Transverse colon (tissue), 4 donors: ENCODE results near the gene PRELID3B. TPM values are rescaled to one million over a fixed set of nuclear protein-coding genes. Genes with fewer than 3 reads are reported as not detected.

ENCODE experiments used
- DNase-seq: peaks from one replicate; pipeline ENCODE4 v3.0.0-alpha.2; 2019
- H3K27ac ChIP-seq, 4 donors: fragments of 200-600 bp; sonication (generic); 2 replicates each; pipeline ENCODE4 v1.5.1; 2016 to 2018; ENCODE audit warnings: inconsistent platforms in 4 of 4
- H3K27me3 ChIP-seq: fragments of 200-600 bp; sonication (generic); 2 replicates; pipeline ENCODE4 v1.5.1; 2017; ENCODE audit warnings: inconsistent platforms
- H3K36me3 ChIP-seq, 4 donors: fragments of 200-600 bp; sonication (generic); 2 replicates each; pipeline ENCODE4 v1.5.1; 2017 to 2019; ENCODE audit warnings: inconsistent platforms in 4 of 4
- H3K4me1 ChIP-seq, 4 donors: fragments of 200-600 bp; sonication (generic); 2 replicates each; pipeline ENCODE4 v1.5.1; 2017 to 2020; ENCODE audit warnings: inconsistent platforms in 4 of 4
- H3K4me3 ChIP-seq, 4 donors: fragments of 200-600 bp; sonication (generic); 1 replicate in 1 of 4; 2 replicates in 3 of 4; pipeline versions ENCODE4 v1.5.1 to v1.6.1; 2017 to 2019; ENCODE audit warnings: inconsistent platforms in 4 of 4
- H3K9me3 ChIP-seq, 2 donors: fragments of 200-600 bp; sonication (generic); 2 replicates each; pipeline ENCODE4 v1.5.1; 2017 to 2019; ENCODE audit warnings: inconsistent platforms in 2 of 2
- EP300 ChIP-seq: sonication (generic); formaldehyde crosslinking; IDR thresholded peaks from one replicate; pipeline ENCODE4 v1.6.1; 2017; ENCODE audit warnings: antibody characterized with exemption, low read depth
- POLR2A ChIP-seq: fragments of 450-650 bp; IDR thresholded peaks from one replicate; pipeline ENCODE4 v1.6.1; 2016; ENCODE audit warnings: antibody characterized with exemption, mild to moderate bottlenecking, moderate library complexity
- POLR2AphosphoS5 ChIP-seq, 3 donors: sonication (generic); formaldehyde crosslinking; IDR thresholded peaks; one replicate each; pipeline ENCODE4 v1.6.1; 2016; ENCODE audit warnings: antibody characterized with exemption in 3 of 3
- WGBS, 2 donors: methylation state at CpG; one replicate each; pipeline ENCODE4 v1.1.5; 2018; ENCODE audit warnings: low coverage in 1 of 2; 5-methylcytosine and 5-hydroxymethylcytosine counted together
- in situ Hi-C, 4 donors: fragments of 200-750 bp; cut with MboI; loops; one replicate each; pipeline versions ENCODE4 v1.15.0 to v1.15.1; 2017; ENCODE audit warnings: low sequenced_read_pairs in 3 of 4, low pct_ligation_motif_present in 1 of 4, low pct_unique_long_range_greater_than_20kb in 1 of 4
- intact Hi-C: fragments of 100-400 bp; cut with DNase I; formaldehyde crosslinking; loops from one replicate; pipeline ENCODE4 v1.15.1; 2023; ENCODE audit warnings: low total_unique reads
- total RNA-seq, 4 donors: library from RNA; depleted of rRNA; stranded (reverse); fragments of >200 nt; gene quantifications; one replicate each; pipeline ENCODE4 v1.1.0, GENCODE V29; 2016
- TF ChIP-seq, protein P1 (sequence below), 5 experiments: fragments of 200-600 bp in 3 of 5; fragments of 450-650 bp in 2 of 5; sonication (generic) in 3 of 5; IDR thresholded peaks; 1 replicate in 2 of 5; 2 replicates in 3 of 5; pipeline ENCODE4 v1.5.1; 2016 to 2017; ENCODE audit warnings: antibody characterized with exemption in 5 of 5, inconsistent platforms in 3 of 5, mild to moderate bottlenecking in 2 of 5, moderate library complexity in 1 of 5

PRELID3B gene
- total RNA-seq, 4 donors from 2014 or later, result 25.3 to 119 (median 67.8) TPM

DNA sequence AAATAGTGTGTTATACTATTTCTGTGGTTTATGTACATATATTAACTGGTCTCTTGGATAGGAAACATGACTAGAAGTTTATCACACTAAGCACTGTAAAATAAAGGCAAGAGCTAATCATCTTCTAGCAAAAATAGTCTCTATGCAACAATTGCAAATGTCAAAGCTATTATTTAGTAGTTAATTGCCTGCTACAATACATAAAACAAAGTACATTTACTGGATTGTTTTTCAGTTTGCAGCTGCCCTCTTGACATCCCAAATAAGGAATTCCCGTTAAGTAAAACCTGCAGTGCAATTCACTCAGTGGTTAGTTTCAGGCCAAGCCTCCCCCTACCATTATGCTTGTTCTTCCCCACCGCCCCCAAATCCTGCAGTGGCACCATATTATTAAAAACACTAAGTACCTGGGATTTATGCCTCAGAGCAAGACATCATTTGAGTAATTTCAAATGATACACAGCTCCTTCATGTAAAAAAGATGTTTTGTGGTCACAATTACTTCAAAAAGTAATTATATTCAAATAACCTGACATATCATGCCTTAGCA is 8.9 kb downstream of the PRELID3B start:
- peak overlapping the region in 1 of 4 donors; percentile 90 for H3K27ac ChIP-seq
- H3K9me3 ChIP-seq, result no peaks in the 10 kb centered on the region
- intact Hi-C loops, result loop anchor here (5.0 kb wide), 1 partner anchor 141 kb away; no protein-coding TSS in a partner anchor
- H3K4me3 ChIP-seq, result no peak overlapping the region
- H3K4me1 ChIP-seq, result peaks cover 20 to 47% (median 38%) of the 10 kb centered on the region in 4 donors
- in situ Hi-C loops, result loop anchor here in 1 of 4 donors (25.0 kb wide), 1 partner anchor 371 kb away; the partner anchor contains the start of gene STX16
- DNase-seq, result no peak
- peaks cover 0 to 34% (median 17%) of the 10 kb centered on the region in 4 donors for H3K36me3 ChIP-seq
- WGBS, 2 donors, result 77 to 83% methylated on average over 2 of the region's 2 CpGs
- TF ChIP-seq POLR2AphosphoS5 (IDR thresholded peaks at IDR 0.05) (no peak), POLR2A (no peak), EP300 (no peak)
- TF ChIP-seq, protein P1, sequence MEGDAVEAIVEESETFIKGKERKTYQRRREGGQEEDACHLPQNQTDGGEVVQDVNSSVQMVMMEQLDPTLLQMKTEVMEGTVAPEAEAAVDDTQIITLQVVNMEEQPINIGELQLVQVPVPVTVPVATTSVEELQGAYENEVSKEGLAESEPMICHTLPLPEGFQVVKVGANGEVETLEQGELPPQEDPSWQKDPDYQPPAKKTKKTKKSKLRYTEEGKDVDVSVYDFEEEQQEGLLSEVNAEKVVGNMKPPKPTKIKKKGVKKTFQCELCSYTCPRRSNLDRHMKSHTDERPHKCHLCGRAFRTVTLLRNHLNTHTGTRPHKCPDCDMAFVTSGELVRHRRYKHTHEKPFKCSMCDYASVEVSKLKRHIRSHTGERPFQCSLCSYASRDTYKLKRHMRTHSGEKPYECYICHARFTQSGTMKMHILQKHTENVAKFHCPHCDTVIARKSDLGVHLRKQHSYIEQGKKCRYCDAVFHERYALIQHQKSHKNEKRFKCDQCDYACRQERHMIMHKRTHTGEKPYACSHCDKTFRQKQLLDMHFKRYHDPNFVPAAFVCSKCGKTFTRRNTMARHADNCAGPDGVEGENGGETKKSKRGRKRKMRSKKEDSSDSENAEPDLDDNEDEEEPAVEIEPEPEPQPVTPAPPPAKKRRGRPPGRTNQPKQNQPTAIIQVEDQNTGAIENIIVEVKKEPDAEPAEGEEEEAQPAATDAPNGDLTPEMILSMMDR (IDR thresholded peaks at IDR 0.05), result no peak
- H3K27me3 ChIP-seq, result no peaks in the 10 kb centered on the region

DNA sequence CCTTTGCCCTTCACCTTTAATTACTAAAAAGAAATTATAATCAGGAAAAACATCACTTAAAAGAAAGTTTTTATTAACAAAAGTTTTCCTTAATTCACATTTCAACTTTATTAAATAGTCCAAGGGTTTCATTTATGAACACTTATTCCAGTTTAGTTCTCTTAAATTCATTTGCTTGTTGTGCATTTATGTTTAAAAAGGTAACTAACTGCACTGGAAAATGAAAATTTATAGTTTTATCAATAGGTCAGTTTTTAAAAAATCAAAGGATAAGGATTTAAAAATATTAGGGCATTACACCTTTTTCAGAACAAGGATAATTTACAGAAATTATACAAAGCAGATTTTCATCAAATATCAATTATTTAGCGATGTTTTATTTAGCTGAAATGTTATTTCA is 9.5 kb downstream of the PRELID3B start:
- Histone ChIP-seq H3K9me3 (no peaks in the 10 kb centered on the region), H3K4me1 (peaks cover 23 to 48% (median 43%) of the 10 kb centered on the region in 4 donors), H3K27me3 (no peaks in the 10 kb centered on the region), H3K27ac (peak overlapping the region; percentile 90 to 98 (median 96)), H3K4me3 (peak overlapping the region in 3 of 4 donors; percentile 68 to 90 (median 70)), H3K36me3 (peaks cover 0 to 36% (median 18%) of the 10 kb centered on the region in 4 donors)
- 98 to 100% methylated on average over 1 of the region's 1 CpG for WGBS, 2 donors
- DNase-seq, result no peak
- in situ Hi-C loops, result loop anchor here in 1 of 4 donors (25.0 kb wide), 1 partner anchor 371 kb away; the partner anchor contains the start of gene STX16
- no peak for TF ChIP-seq POLR2A
- TF ChIP-seq, protein P1 (IDR thresholded peaks at IDR 0.05), result no peak
- no peak for TF ChIP-seq EP300
- TF ChIP-seq POLR2AphosphoS5 (IDR thresholded peaks at IDR 0.05), result no peak
- intact Hi-C loops, result loop anchor here (5.0 kb wide), 1 partner anchor 141 kb away; no protein-coding TSS in a partner anchor

DNA sequence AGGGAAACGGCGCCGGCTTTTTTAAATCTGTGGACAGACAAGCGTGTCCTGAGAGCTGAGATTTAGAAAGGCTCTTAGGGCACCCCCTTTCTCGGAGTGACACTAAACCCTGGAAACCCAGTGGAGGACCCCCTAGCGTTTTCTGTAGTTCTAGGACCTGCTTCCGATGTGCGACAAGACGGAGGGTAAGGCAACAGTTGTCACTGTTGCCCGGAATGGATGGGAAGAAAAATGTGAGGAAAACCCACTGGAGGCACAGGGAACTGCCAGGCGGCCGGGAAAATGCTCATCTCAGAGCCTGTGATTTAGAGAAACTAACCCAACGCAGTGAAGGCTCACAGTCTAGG is 9.9 kb downstream of the PRELID3B start:
- Histone ChIP-seq H3K27ac (peak overlapping the region; percentile 90 to 98 (median 96)), H3K4me1 (peaks cover 26 to 53% (median 44%) of the 10 kb centered on the region in 4 donors), H3K36me3 (peaks cover 0 to 36% (median 16%) of the 10 kb centered on the region in 4 donors), H3K4me3 (peak overlapping the region; percentile 44 to 90 (median 69)), H3K27me3 (no peaks in the 10 kb centered on the region), H3K9me3 (no peaks in the 10 kb centered on the region)
- intact Hi-C loops (loop anchor here (5.0 kb wide), 1 partner anchor 140 kb away; no protein-coding TSS in a partner anchor), in situ Hi-C loops (loop anchor here in 1 of 4 donors (25.0 kb wide), 1 partner anchor 370 kb away; the partner anchor contains the start of gene STX16)
- DNase-seq, result no peak
- 4 to 6% methylated on average over 7 to 12 of the region's 13 CpGs for WGBS, 2 donors
- TF ChIP-seq POLR2A, result no peak
- TF ChIP-seq, protein P1 (IDR thresholded peaks at IDR 0.05), result peak; percentile 10 to 63 (median 35)
- no peak for TF ChIP-seq EP300
- no peak for TF ChIP-seq POLR2AphosphoS5 (IDR thresholded peaks at IDR 0.05)

DNA sequence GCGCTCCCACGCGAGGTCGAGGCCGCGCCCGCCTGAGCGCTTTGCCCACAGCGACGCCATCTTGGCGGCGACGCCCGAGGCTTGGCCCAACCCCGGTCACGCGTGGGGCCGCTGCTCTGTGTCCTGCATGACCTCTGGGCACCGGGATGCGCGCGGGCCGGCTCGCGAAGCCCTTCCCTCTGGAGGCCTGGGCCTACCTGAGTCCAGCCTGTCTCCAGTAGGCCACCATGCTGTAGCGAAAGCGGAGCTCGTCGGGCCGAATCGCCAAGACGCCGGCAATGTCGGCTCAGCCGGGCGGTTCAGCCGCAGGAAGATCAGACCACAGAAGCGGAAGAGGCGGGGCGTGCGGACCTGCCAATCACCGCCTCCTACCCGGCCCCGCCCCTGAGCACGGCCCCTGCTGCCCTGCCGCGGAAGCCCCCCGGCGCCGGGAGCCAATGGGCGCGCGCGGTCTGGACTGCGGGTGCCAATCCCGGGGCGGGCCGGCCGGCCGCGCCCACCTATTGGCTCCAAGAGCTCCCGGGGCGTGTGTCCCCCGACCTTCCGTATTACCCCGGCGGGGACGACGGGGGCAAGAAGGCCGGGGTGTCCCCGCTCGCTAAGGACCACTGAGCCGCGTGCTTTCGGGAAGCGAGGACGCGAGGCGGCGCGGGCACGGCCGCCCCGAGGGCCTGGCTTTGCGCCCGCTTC is 10.4 kb downstream of the PRELID3B start, which contains the start of gene ATP5F1E:
TSS of gene ATP5F1E (minus strand) at position 313 of the 690 bp plus-strand sequence. CDS start at position 229, 84 bp downstream.
- peaks cover 0 to 37% (median 13%) of the 10 kb centered on the region in 4 donors for H3K36me3 ChIP-seq
- peak within 1 kb of the TSS; percentile 90 to 98 (median 96) for H3K27ac ChIP-seq
- TF ChIP-seq POLR2AphosphoS5 (IDR thresholded peaks at IDR 0.05), result peak; percentile 90 to 97 (median 96)
- TF ChIP-seq EP300, result no peak
- TF ChIP-seq, protein P1 (IDR thresholded peaks at IDR 0.05), result no peak
- TF ChIP-seq POLR2A, result peak; percentile 92
- H3K27me3 ChIP-seq, result no peaks in the 10 kb centered on the region
- DNase-seq, result peak; percentile 97
- in situ Hi-C loops, result loop anchor here in 1 of 4 donors (25.0 kb wide), 1 partner anchor 370 kb away; the partner anchor contains the start of gene STX16
- peaks cover 26 to 57% (median 44%) of the 10 kb centered on the region in 4 donors for H3K4me1 ChIP-seq
- H3K4me3 ChIP-seq, result peak within 1 kb of the TSS; percentile 68 to 90 (median 69)
- H3K9me3 ChIP-seq, result no peaks in the 10 kb centered on the region
- WGBS, 2 donors, result 1% methylated on average over 36 of the region's 86 CpGs; no CpG with 5 or more reads in 1 of the 2 donors
- intact Hi-C loops, result loop anchor here (5.0 kb wide), 1 partner anchor 140 kb away; no protein-coding TSS in a partner anchor
